HepG2 (cell line): ENCODE measurements around the gene PTPRQ. TPM values are rescaled to one million over a fixed set of nuclear protein-coding genes. Genes with fewer than 3 reads are reported as not detected.

ENCODE experiments used
- ATAC-seq: fragments of 200-7000 bp; cut with Tn5 transposase; 3 replicates; pipeline ENCODE4 v1.9.1; 2020; ENCODE audit warnings: mild to moderate bottlenecking, moderate library complexity
- BruUV-seq: library from RNA; stranded (reverse); fragments of 400-500 nt; replicated peaks from 2 replicates; lab custom pipeline; 2021; lab: Mats Ljungman, UMichigan
- CTCF ChIA-PET: fragments of 300-600 bp; formaldehyde crosslinking; extraction: SDS; loops from one replicate; lab custom pipeline; 2021; ENCODE audit warnings: low total read pairs, inconsistent platforms, low intra/inter-chr PET ratio; lab: Yijun Ruan, JAX
- POLR2A ChIA-PET: fragments of 350-600 bp; sonication (Branson Sonifier 250); formaldehyde crosslinking; loops from one replicate; lab custom pipeline; 2020; ENCODE audit warnings: antibody characterized with exemption, inconsistent platforms; lab: Yijun Ruan, JAX
- DNase-seq: peaks from one replicate; pipeline ENCODE4 v3.0.0-alpha.2; 2015; ENCODE audit warnings: low spot score
- FAIRE-seq: peaks from 3 replicates; lab custom pipeline; 2011; peaks lifted over from hg19 to GRCh38; lab: Jason Lieb, UNC
- H2AFZ ChIP-seq: one replicate; pipeline ENCODE4 v1.6.1; 2011; ENCODE audit warnings: low read length, inconsistent platforms
- H3K27ac ChIP-seq: fragments of 300-600 bp; 3 replicates; pipeline ENCODE4 v1.8.0; 2011; ENCODE audit warnings: mixed run types, mild to moderate bottlenecking, mixed read lengths, low read length, inconsistent platforms; ENCODE audit not compliant: insufficient read depth; ENCODE audit errors: extremely low read length
- H3K27me3 ChIP-seq, 2 experiments: fragments of 200-600 bp in 1 of 2; 2 replicates in 1 of 2; 3 replicates in 1 of 2; pipeline versions ENCODE4 v1.6.0 to v1.8.0; 2011; ENCODE audit warnings: low read length in 2 of 2, mild to moderate bottlenecking in 2 of 2, moderate library complexity in 2 of 2, inconsistent platforms in 1 of 2; ENCODE audit not compliant: insufficient read depth in 2 of 2, control insufficient read depth in 1 of 2
- H3K36me3 ChIP-seq, 2 experiments: fragments of 200-600 bp in 1 of 2; replicated peaks in 1 of 2; 2 replicates in 1 of 2; 3 replicates in 1 of 2; pipeline versions ENCODE4 v1.5.1 to v1.8.0; 2011; ENCODE audit warnings: low read length in 2 of 2, inconsistent platforms in 1 of 2; ENCODE audit not compliant: insufficient read depth in 2 of 2, control insufficient read depth in 1 of 2
- H3K4me1 ChIP-seq: 2 replicates; pipeline ENCODE4 v1.5.1; 2012; ENCODE audit warnings: low read length, inconsistent platforms; ENCODE audit not compliant: insufficient read depth
- H3K4me2 ChIP-seq: 2 replicates; pipeline ENCODE4 v1.6.0; 2011; ENCODE audit warnings: low read depth, low read length, inconsistent platforms
- H3K4me3 ChIP-seq, 3 experiments: fragments of 200-600 bp in 1 of 3; sonication (generic), shearing (Covaris generic) in 1 of 3; replicated peaks in 1 of 3; 2 replicates each; pipeline ENCODE4 v1.5.1; 2011 to 2016; ENCODE audit warnings: low read length in 3 of 3, inconsistent platforms in 2 of 3, low read depth in 2 of 3, mild to moderate bottlenecking in 2 of 3, control low read depth in 1 of 3, mixed read lengths in 1 of 3; ENCODE audit not compliant: insufficient read depth in 1 of 3
- H3K79me2 ChIP-seq: one replicate; pipeline ENCODE4 v1.6.1; 2011; ENCODE audit warnings: low read length, inconsistent platforms; ENCODE audit not compliant: insufficient read depth
- H3K9ac ChIP-seq: 2 replicates; pipeline ENCODE4 v1.6.0; 2011; ENCODE audit warnings: mild to moderate bottlenecking, low read depth, low read length, inconsistent platforms; ENCODE audit not compliant: insufficient read depth
- H3K9me3 ChIP-seq: 2 replicates; pipeline ENCODE4 v1.5.1; 2012; ENCODE audit warnings: mild to moderate bottlenecking, low read length
- H4K20me1 ChIP-seq: 2 replicates; pipeline ENCODE4 v1.6.0; 2011; ENCODE audit warnings: inconsistent platforms, mild to moderate bottlenecking, low read length, moderate library complexity; ENCODE audit not compliant: insufficient read depth
- ARNT ChIP-seq: fragments of 450-650 bp; IDR thresholded peaks from 2 replicates; pipeline ENCODE4 v1.6.1; 2017
- ATF1 ChIP-seq: IDR thresholded peaks from 2 replicates; pipeline ENCODE4 v1.6.1; 2016; ENCODE audit warnings: mild to moderate bottlenecking, control low read depth
- GATA4 ChIP-seq: sonication (generic); IDR thresholded peaks from 2 replicates; pipeline ENCODE4 v1.6.1; 2016; ENCODE audit warnings: antibody characterized with exemption, low read depth, borderline replicate concordance
- HNF1B ChIP-seq: sonication (generic); formaldehyde crosslinking; IDR thresholded peaks from 2 replicates; pipeline ENCODE4 v1.5.1; 2020; ENCODE audit warnings: mild to moderate bottlenecking, moderate library complexity, missing genetic modification reagents
- KDM1A ChIP-seq: IDR thresholded peaks from 2 replicates; pipeline ENCODE4 v1.6.1; 2016; ENCODE audit warnings: missing compliant biosample characterization
- MAFK ChIP-seq, 2 experiments: IDR thresholded peaks in 1 of 2; conservative IDR thresholded peaks in 1 of 2; 2 replicates each; pipeline ENCODE4 v1.6.1; 2011; ENCODE audit warnings: improper control_type of control experiment in 2 of 2, low read length in 2 of 2
- NFYC ChIP-seq: IDR thresholded peaks from 2 replicates; pipeline ENCODE4 v1.6.1; 2016; ENCODE audit warnings: missing genetic modification reagents, missing compliant biosample characterization
- NPAS2 ChIP-seq: sonication (generic); formaldehyde crosslinking; IDR thresholded peaks from 2 replicates; pipeline ENCODE4 v1.8.0; 2022; ENCODE audit warnings: mild to moderate bottlenecking, missing genetic modification reagents, borderline replicate concordance
- NR2F2 ChIP-seq: IDR thresholded peaks from 2 replicates; pipeline ENCODE4 v1.6.1; 2012; ENCODE audit warnings: low read depth, inconsistent platforms, borderline replicate concordance
- PLRG1 ChIP-seq: fragments of 450-650 bp; conservative IDR thresholded peaks from 2 replicates; pipeline ENCODE4 v1.6.1; 2016
- POLR2AphosphoS2 ChIP-seq: IDR thresholded peaks from 2 replicates; pipeline ENCODE4 v1.6.1; 2011; ENCODE audit warnings: low read depth, low read length, improper control_type of control experiment
- RARA ChIP-seq: IDR thresholded peaks from 2 replicates; pipeline ENCODE4 v1.6.1; 2016; ENCODE audit warnings: missing genetic modification reagents, missing compliant biosample characterization
- SKI ChIP-seq: fragments of 450-650 bp; IDR thresholded peaks from one replicate; pipeline ENCODE4 v1.6.1; 2018; ENCODE audit warnings: mild to moderate bottlenecking; ENCODE audit not compliant: partially characterized antibody
- ZFP36L2 ChIP-seq: sonication (generic); formaldehyde crosslinking; IDR thresholded peaks from 2 replicates; pipeline ENCODE4 v1.4.0; 2020; ENCODE audit warnings: missing genetic modification reagents
- ZMAT5 ChIP-seq: sonication (generic); formaldehyde crosslinking; IDR thresholded peaks from 2 replicates; pipeline ENCODE4 v1.5.0; 2020; ENCODE audit warnings: mild to moderate bottlenecking, low read depth, missing genetic modification reagents, borderline replicate concordance
- ZNF292 ChIP-seq: sonication (generic); formaldehyde crosslinking; IDR thresholded peaks from 2 replicates; pipeline ENCODE4 v1.8.1; 2022; ENCODE audit warnings: mild to moderate bottlenecking, low read depth, missing genetic modification reagents, borderline replicate concordance
- ZNF367 ChIP-seq: sonication (generic); formaldehyde crosslinking; IDR thresholded peaks from 2 replicates; pipeline ENCODE4 v1.4.0; 2020; ENCODE audit warnings: missing genetic modification reagents, borderline replicate concordance
- ZNF768 ChIP-seq: sonication (generic); formaldehyde crosslinking; IDR thresholded peaks from 2 replicates; pipeline ENCODE4 v1.4.0; 2020; ENCODE audit warnings: missing genetic modification reagents
- ZNF788 ChIP-seq: sonication (generic); formaldehyde crosslinking; IDR thresholded peaks from 2 replicates; pipeline ENCODE4 v1.5.0; 2020; ENCODE audit warnings: mild to moderate bottlenecking, missing genetic modification reagents, borderline replicate concordance
- WGBS: methylation state at CpG from one replicate; pipeline ENCODE4 v1.1.6; 2017; ENCODE audit warnings: low lambda C conversion rate; 5-methylcytosine and 5-hydroxymethylcytosine counted together
- in situ Hi-C: cut with HindIII; loops from 2 replicates; pipeline ENCODE4 v1.10.0; 2017; ENCODE audit warnings: low pct_unique_long_range_greater_than_20kb; ENCODE audit not compliant: extremely low pct_ligation_motif_present
- intact Hi-C: fragments of 100-400 bp; cut with micrococcal nuclease; formaldehyde crosslinking; loops from one replicate; pipeline ENCODE4 v1.10.0; 2022; ENCODE audit not compliant: unreplicated experiment
- polyA plus RNA-seq, 8 experiments: library from polyadenylated mRNA; depleted of rRNA in 3 of 8; stranded (reverse) in 7 of 8; unstranded in 1 of 8; fragments of >200 nt; fragmentation: Illumina TruSeq in 4 of 8; extraction: Trizol in 4 of 8; gene quantifications; 2 replicates each; pipeline versions ENCODE4 v1.2.1 to v1.2.3, GENCODE V29; 2011 to 2016; ENCODE audit warnings: low read depth in 4 of 8, missing spikeins in 1 of 8, mixed read lengths in 1 of 8; ENCODE audit not compliant: insufficient read depth in 1 of 8
- total RNA-seq, 5 experiments: library from RNA; depleted of rRNA; stranded (reverse); fragments of >200 nt; fragmentation: Illumina TruSeq; extraction: Trizol; gene quantifications; 2 replicates each; pipeline ENCODE4 v1.2.3, GENCODE V29; 2016; ENCODE audit warnings: low read depth in 1 of 5

The PTPRQ gene
- total and polyA plus RNA-seq, 2 of the 13 experiments (the other 11 are each of a cell fraction or from before 2014, with no cell fraction given), result not detected

GRCh38 chr12:80625901-80626300 lies 181.9 kb downstream of the PTPRQ start:
- 3% methylated on average over 3 of the region's 3 CpGs for WGBS
- FAIRE-seq, result no peak

GRCh38 chr12:80627782-80628181 lies 183.7 kb downstream of the PTPRQ start:
- Histone ChIP-seq H3K79me2 (no peaks in the 10 kb centered on the region), H3K4me3 (no peak overlapping the region), H4K20me1 (no peaks in the 10 kb centered on the region), H3K9me3 (no peaks in the 10 kb centered on the region), H3K9ac (no peak overlapping the region), H3K27ac (no peak overlapping the region), H3K27me3 (no peaks in the 10 kb centered on the region), H3K36me3 (no peaks in the 10 kb centered on the region), H3K4me1 (no peaks in the 10 kb centered on the region), H2AFZ (no peak overlapping the region), H3K4me2 (no peak overlapping the region)
- TF ChIP-seq ZNF292 (CRISPR knock-in tag) (no peak), ZMAT5 (no peak), NPAS2 (CRISPR knock-in tag) (no peak), ATF1 (CRISPR knock-in tag) (no peak), KDM1A (no peak), ZFP36L2 (CRISPR knock-in tag) (no peak), POLR2AphosphoS2 (no peak), HNF1B (CRISPR knock-in tag) (no peak), PLRG1 (no peak), NFYC (CRISPR knock-in tag) (no peak), ZNF768 (CRISPR knock-in tag) (no peak), MAFK (conservative IDR thresholded peaks at IDR 0.05 in 1 of 2, IDR thresholded peaks at IDR 0.05 in 1 of 2; ENCODE audit: low read length in 2 of 2) (no peak), SKI (no peak), ZNF367 (CRISPR knock-in tag) (no peak), ZNF788 (CRISPR knock-in tag) (no peak)
- in situ Hi-C loops, result no loop called here
- CTCF ChIA-PET, result no interaction called here
- intact Hi-C loops, result no loop called here
- ATAC-seq (no peak), DNase-seq (no peak), FAIRE-seq (no peak)
- POLR2A ChIA-PET, result no interaction called here
- no TSS peak for BruUV-seq

More at GRCh38 chr12:80625901-80626300, 181.9 kb downstream of the PTPRQ start:
- no peak overlapping the region for H3K27ac ChIP-seq
- no peaks in the 10 kb centered on the region for H3K36me3 ChIP-seq
- no peak overlapping the region for H3K9ac ChIP-seq
- TF ChIP-seq NR2F2, result no peak
- TF ChIP-seq GATA4, result no peak
- no peak for TF ChIP-seq RARA (CRISPR knock-in tag)
- TF ChIP-seq ARNT, result no peak
- no peak overlapping the region for H3K4me2 ChIP-seq
- DNase-seq (no peak), ATAC-seq (no peak)
- POLR2A ChIA-PET, result no interaction called here
- no peaks in the 10 kb centered on the region for H3K79me2 ChIP-seq
- CTCF ChIA-PET, result no interaction called here
- intact Hi-C loops, result no loop called here
- H3K4me1 ChIP-seq, result no peaks in the 10 kb centered on the region
- H2AFZ ChIP-seq, result no peak overlapping the region
- no peak overlapping the region for H3K4me3 ChIP-seq
- H3K9me3 ChIP-seq, result no peaks in the 10 kb centered on the region
- H3K27me3 ChIP-seq, result no peaks in the 10 kb centered on the region
- in situ Hi-C loops, result no loop called here
- BruUV-seq, result no TSS peak
- H4K20me1 ChIP-seq, result no peaks in the 10 kb centered on the region
